DND-41 (cell line): ENCODE data around the gene STX1A.
A peak's percentile ranks its signal among the peaks of the same experiment; 100 is the strongest.

Source experiments
- ATAC-seq: fragments of 200-7000 bp; cut with Tn5 transposase; 3 replicates; pipeline ENCODE4 v1.9.1; 2021; ENCODE audit warnings: low read depth; ENCODE audit not compliant: insufficient read depth
- DNase-seq: peaks from one replicate; pipeline ENCODE4 v3.0.0-alpha.2; 2020
- H2AFZ ChIP-seq: 2 replicates; pipeline ENCODE4 v1.6.0; 2012; ENCODE audit warnings: low read depth, low read length
- H3K27ac ChIP-seq: 2 replicates; pipeline ENCODE4 v1.5.1; 2012; ENCODE audit warnings: low read length, inconsistent platforms
- H3K27me3 ChIP-seq: fragments of 200-600 bp; sonication (generic); 2 replicates; pipeline ENCODE4 v1.6.0; 2012; ENCODE audit warnings: low read length, mild to moderate bottlenecking, inconsistent platforms; ENCODE audit not compliant: insufficient read depth, poor library complexity
- H3K36me3 ChIP-seq: 2 replicates; pipeline ENCODE4 v1.5.1; 2012; ENCODE audit warnings: low read length, inconsistent platforms; ENCODE audit not compliant: insufficient read depth
- H3K4me1 ChIP-seq: 2 replicates; pipeline ENCODE4 v1.5.1; 2012; ENCODE audit warnings: mild to moderate bottlenecking, low read length; ENCODE audit not compliant: insufficient read depth
- H3K4me2 ChIP-seq: 2 replicates; pipeline ENCODE4 v1.6.0; 2012; ENCODE audit warnings: mild to moderate bottlenecking, moderate library complexity, low read length, inconsistent platforms; ENCODE audit not compliant: insufficient read depth
- H3K4me3 ChIP-seq, 2 experiments: fragments of 200-600 bp in 1 of 2; shearing (Covaris generic) in 1 of 2; 2 replicates each; pipeline ENCODE4 v1.5.1; 2012 to 2016; ENCODE audit warnings: inconsistent platforms in 2 of 2, low read length in 2 of 2, mild to moderate bottlenecking in 2 of 2, low read depth in 1 of 2, moderate library complexity in 1 of 2
- H3K79me2 ChIP-seq: 2 replicates; pipeline ENCODE4 v1.6.0; 2012; ENCODE audit warnings: low read length, inconsistent platforms; ENCODE audit not compliant: insufficient read depth
- H3K9ac ChIP-seq: 2 replicates; pipeline ENCODE4 v1.6.0; 2012; ENCODE audit warnings: low read depth, mild to moderate bottlenecking, inconsistent platforms, low read length, moderate library complexity
- H3K9me3 ChIP-seq: 2 replicates; pipeline ENCODE4 v1.5.1; 2012; ENCODE audit warnings: low read length, moderate library complexity, mild to moderate bottlenecking, inconsistent platforms; ENCODE audit not compliant: insufficient read depth, severe bottlenecking
- H4K20me1 ChIP-seq: 2 replicates; pipeline ENCODE4 v1.6.0; 2012; ENCODE audit warnings: low read length; ENCODE audit not compliant: insufficient read depth
- CTCF ChIP-seq: IDR thresholded peaks from 2 replicates; pipeline ENCODE4 v1.5.1; 2012; ENCODE audit warnings: borderline replicate concordance, low read length, moderate library complexity, mild to moderate bottlenecking; ENCODE audit not compliant: poor library complexity, severe bottlenecking; ENCODE audit errors: extremely low read depth
- EZH2 ChIP-seq: IDR thresholded peaks from 3 replicates; pipeline ENCODE4 v1.6.1; 2012; ENCODE audit warnings: borderline replicate concordance, low read depth, mild to moderate bottlenecking, moderate library complexity, low read length, inconsistent platforms; ENCODE audit not compliant: severe bottlenecking

Gene STX1A

GRCh38 chr7:73734619-73735527 is 15.4 kb upstream of the STX1A start:
- TF ChIP-seq CTCF (peak; percentile 99), EZH2 (no peak)
- H3K9ac ChIP-seq = no peak overlapping the region

GRCh38 chr7:73732397-73732796 is 12.9 kb upstream of the STX1A start:
- no peak overlapping the region for H3K9ac ChIP-seq
- H3K4me3 ChIP-seq = no peak overlapping the region
- peaks cover 14% of the 10 kb centered on the region for H4K20me1 ChIP-seq
- TF ChIP-seq CTCF (no peak), EZH2 (no peak)
- DNase-seq (no peak), ATAC-seq (no peak)
- H3K27me3 ChIP-seq = no peaks in the 10 kb centered on the region
- H3K4me1 ChIP-seq = peaks cover 12% of the 10 kb centered on the region
- H3K4me2 ChIP-seq = no peak overlapping the region
- peaks cover 16% of the 10 kb centered on the region for H3K36me3 ChIP-seq
- no peak overlapping the region for H2AFZ ChIP-seq
- no peak overlapping the region for H3K27ac ChIP-seq
- no peaks in the 10 kb centered on the region for H3K9me3 ChIP-seq
- H3K79me2 ChIP-seq = peaks cover 5% of the 10 kb centered on the region

More at GRCh38 chr7:73734619-73735527, 15.4 kb upstream of the STX1A start:
- H3K9me3 ChIP-seq = no peaks in the 10 kb centered on the region
- ATAC-seq (peak; percentile 79), DNase-seq (peak; percentile 90)
- no peak overlapping the region for H3K4me3 ChIP-seq
- H3K36me3 ChIP-seq = peaks cover 18% of the 10 kb centered on the region
- peak overlapping the region; percentile 29; the same call in 1 of the 2 replicates for H3K27ac ChIP-seq
- no peaks in the 10 kb centered on the region for H3K27me3 ChIP-seq
- no peak overlapping the region for H3K4me2 ChIP-seq
- H3K79me2 ChIP-seq = peaks cover 12% of the 10 kb centered on the region
- H3K4me1 ChIP-seq = peaks cover 28% of the 10 kb centered on the region
- peaks cover 20% of the 10 kb centered on the region for H4K20me1 ChIP-seq
- H2AFZ ChIP-seq = peak overlapping the region; percentile 34; the same call in 1 of the 2 replicates

GRCh38 chr7:73730485-73730884 is 11.0 kb upstream of the STX1A start:
- H3K36me3 ChIP-seq = no peaks in the 10 kb centered on the region
- no peak overlapping the region for H3K4me2 ChIP-seq
- H3K9ac ChIP-seq = no peak overlapping the region
- H3K9me3 ChIP-seq = no peaks in the 10 kb centered on the region
- peaks cover 7% of the 10 kb centered on the region for H3K4me1 ChIP-seq
- ATAC-seq = no peak
- no peak for DNase-seq
- H3K27me3 ChIP-seq = no peaks in the 10 kb centered on the region
- no peak overlapping the region for H3K27ac ChIP-seq
- TF ChIP-seq CTCF (no peak), EZH2 (no peak)
- no peak overlapping the region for H2AFZ ChIP-seq
- no peaks in the 10 kb centered on the region for H4K20me1 ChIP-seq
- no peak overlapping the region for H3K4me3 ChIP-seq
- H3K79me2 ChIP-seq = no peaks in the 10 kb centered on the region
